ENCODE data around the gene OR2Y1.
"Not testable (repeated sequence)": the region's sequence is repeated elsewhere in the genome, so short reads cannot be mapped to it uniquely, and the experiment has no call there.

The OR2Y1 gene

GRCh38 chr5:180739271-180739670, 587 bp downstream of the OR2Y1 start:
- DNase-seq, result peak; percentile 1

- no peak for DNase-seq
These were observed 3.3 kb downstream of the OR2Y1 start for GRCh38 chr5:180736536-180736935.

- DNase-seq, result no peak
These were observed 14.9 kb downstream of the OR2Y1 start for GRCh38 chr5:180724944-180725343.

GRCh38 chr5:180723936-180724335, 15.9 kb downstream of the OR2Y1 start:
- no peak for DNase-seq

GRCh38 chr5:180720486-180720885, 19.4 kb downstream of the OR2Y1 start:
- no peak for DNase-seq

- no peak for DNase-seq
These were observed 20.1 kb downstream of the OR2Y1 start for GRCh38 chr5:180719781-180720180.

GRCh38 chr5:180718810-180719453, 20.9 kb downstream of the OR2Y1 start:
- peak; percentile 15 for DNase-seq

- DNase-seq, result no peak
These were observed 21.9 kb downstream of the OR2Y1 start for GRCh38 chr5:180717989-180718388.

- peak; percentile 17 for DNase-seq
These were observed 35.5 kb downstream of the OR2Y1 start for GRCh38 chr5:180704362-180704761.

DNA sequence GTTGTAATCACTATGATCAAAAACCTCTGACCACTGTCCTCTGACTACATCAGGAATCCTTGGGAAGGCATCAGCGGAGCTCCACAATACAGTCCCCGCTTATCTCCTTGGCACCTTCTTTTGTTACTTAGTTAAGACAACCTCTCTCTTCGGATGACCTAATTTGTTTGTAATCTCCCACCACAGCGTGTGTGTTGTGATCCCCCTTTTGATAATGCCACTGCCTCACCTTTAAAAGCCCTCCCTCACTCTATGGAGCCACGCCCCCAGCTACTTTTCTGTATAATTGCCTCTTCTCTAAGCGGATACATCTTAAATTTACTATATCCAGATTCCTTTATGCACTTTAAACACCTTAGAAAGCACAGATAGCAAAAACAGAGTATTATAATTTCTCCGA, 35.9 kb downstream of the OR2Y1 start:
- no peak for DNase-seq

DNA sequence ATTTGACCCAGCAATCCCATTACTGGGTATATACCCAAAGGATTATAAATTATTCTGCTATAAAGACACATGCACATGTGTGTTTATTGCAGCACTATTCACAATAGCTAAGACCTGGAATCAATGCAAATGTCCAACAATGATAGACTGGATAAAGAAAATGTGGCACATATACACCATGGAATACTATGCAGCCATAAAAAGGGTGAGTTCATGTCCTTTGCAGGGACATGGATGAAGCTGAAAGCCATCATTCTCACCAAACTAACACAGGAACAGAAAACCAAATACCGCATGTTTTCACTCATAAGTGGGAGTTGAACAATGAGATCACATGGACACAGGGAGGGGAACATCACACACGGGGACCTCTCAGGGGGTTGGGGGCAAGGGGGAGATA, 36.5 kb downstream of the OR2Y1 start:
- not testable (repeated sequence) for DNase-seq

DNA sequence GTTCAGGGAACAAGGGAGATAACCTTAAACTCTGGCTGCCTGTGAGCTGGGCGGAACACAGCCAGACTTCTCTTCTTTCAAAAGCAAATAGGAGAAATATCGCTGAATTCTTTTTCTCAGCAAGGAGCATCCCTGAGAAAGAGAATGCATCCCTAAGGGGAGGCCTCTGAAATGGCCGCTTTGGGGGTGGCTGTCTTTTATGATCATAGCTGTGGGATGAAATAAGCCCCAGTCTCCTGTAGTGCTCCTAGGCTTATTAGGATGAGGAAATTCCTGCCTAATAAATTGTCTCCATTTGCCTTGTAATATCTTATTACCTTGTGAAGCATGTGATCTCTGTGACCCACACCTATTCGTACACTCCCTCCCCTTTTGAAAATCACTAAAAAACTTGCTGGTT, 39.4 kb downstream of the OR2Y1 start:
- DNase-seq, result not testable (repeated sequence)

- DNase-seq, result no peak
These were observed 40.8 kb downstream of the OR2Y1 start for GRCh38 chr5:180699042-180699441.

- no peak for DNase-seq
These were observed 43.7 kb downstream of the OR2Y1 start for GRCh38 chr5:180696116-180696515.

- no peak for DNase-seq
These were observed 47.4 kb downstream of the OR2Y1 start for GRCh38 chr5:180692429-180692828.

DNA sequence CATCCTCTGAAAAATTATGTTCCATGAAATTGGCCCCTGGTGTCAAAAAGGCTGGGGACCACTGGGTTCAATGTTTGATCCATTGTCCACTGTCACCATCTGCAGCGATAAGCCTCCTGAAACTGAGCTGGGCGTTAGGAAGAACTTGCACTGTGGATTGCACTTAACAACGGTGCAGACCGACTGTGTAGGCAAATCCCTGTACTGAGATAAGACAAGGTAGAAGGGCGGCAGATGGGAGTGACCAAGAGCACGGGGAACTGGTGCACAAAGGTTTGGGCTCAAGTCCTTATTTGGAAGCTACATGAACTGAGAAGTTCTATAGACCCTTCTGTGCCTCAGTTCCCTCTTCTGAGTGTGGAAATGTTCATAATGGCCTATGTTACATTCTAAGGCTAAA, 48.8 kb downstream of the OR2Y1 start:
- no peak for DNase-seq

- no peak for DNase-seq
These were observed 49.3 kb downstream of the OR2Y1 start for GRCh38 chr5:180690562-180690961.

DNA sequence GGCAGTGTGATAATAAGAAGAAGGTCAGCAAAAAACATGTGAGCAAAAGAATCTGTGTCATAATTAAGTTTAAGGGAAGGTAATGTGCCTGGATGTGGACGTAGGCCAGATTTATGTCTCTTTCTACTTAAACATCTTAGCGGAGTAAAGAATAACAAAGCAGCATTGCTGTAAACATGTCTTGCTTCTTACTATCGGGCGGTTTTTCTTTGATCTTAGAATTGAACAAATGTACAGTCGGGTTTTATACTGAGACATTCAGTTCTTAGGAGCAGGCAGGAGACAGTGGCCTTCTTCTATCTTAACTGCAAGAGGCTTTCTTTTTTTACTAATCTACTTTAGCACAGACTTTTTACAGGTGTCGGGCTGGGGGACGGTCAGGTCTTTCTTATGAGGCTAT, 50.1 kb downstream of the OR2Y1 start:
- no peak for DNase-seq
